D721Med (cell line): Measurements from ENCODE around the gene CES1.
"Not testable (repeated sequence)": the region's sequence is repeated elsewhere in the genome, so short reads cannot be mapped to it uniquely, and the experiment has no call there.

Source experiments
- DNase-seq: peaks from one replicate; pipeline ENCODE4 v3.0.0; 2011; ENCODE audit warnings: low spot score; ENCODE audit not compliant: insufficient read length
- FAIRE-seq: peaks from 2 replicates; lab custom pipeline; 2011; peaks lifted over from hg19 to GRCh38; lab: Jason Lieb, UNC
- CTCF ChIP-seq: IDR thresholded peaks from 2 replicates; pipeline ENCODE4 v1.5.1; 2012; ENCODE audit warnings: mild to moderate bottlenecking, control low read depth; ENCODE audit not compliant: insufficient read depth; ENCODE audit errors: missing control alignments

The CES1 gene

DNA sequence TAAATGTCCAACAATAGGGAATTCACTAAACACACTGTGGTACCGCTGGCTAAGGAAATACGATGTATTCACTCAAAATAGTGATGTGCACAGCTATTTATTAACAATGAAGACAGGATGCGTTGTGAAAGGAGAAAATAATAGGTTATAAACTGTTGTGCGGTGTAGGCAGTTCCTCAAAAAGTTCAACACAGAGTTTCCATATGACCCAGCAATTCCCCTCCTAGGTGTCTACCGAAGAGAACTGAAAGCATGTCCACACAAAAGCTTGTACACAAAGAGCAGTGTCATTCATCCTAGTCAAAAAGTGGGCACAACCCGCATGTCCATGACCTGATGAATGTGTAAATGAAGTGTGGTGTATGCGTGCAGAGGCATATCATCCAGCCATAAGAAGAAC lies 1.2 kb upstream of the CES1 start:
- no peak for DNase-seq
- no peak for FAIRE-seq

GRCh38 chr16:55832425-55832772 lies 497 bp downstream of the CES1 start:
- DNase-seq (no peak), FAIRE-seq (no peak)
- no peak for TF ChIP-seq CTCF

More for the DNA sequence above, 1.2 kb upstream of the CES1 start:
- no peak for TF ChIP-seq CTCF

DNA sequence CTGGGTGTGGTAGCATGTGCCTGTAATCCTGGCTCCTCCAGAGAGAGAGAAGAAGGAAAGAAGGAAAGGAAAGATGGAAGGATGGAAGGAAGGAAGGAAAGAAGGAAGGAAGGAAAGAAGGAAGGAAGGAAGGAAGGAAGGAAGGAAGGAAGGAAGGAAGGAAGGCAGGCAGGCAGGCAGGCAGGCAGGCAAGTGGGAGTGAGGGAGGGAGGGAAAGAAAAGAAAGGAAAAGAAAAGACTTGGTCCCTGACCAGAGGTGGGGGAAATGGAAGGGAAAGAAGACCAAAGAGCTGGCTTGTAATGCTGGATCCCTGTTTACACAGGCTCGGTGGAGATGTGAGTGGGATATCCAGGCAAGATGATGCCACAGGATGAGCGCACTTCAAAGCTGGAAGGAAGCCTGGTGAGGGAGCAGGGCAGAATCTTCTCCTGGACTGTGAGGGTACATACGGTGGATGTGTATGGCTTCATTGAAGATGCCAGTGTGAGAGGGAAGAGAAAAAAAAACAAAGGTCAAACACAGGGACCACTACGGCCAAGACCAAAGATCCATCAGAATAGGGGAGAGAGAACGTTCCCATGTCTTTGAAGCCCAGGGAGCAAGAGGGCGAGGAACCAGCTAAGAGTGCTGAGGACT lies 2.1 kb downstream of the CES1 start:
- no peak for TF ChIP-seq CTCF
- FAIRE-seq: no peak
- DNase-seq: no peak

- not testable (repeated sequence) for FAIRE-seq, DNase-seq
Observed at GRCh38 chr16:55829232-55829631, 3.7 kb downstream of the CES1 start.

DNA sequence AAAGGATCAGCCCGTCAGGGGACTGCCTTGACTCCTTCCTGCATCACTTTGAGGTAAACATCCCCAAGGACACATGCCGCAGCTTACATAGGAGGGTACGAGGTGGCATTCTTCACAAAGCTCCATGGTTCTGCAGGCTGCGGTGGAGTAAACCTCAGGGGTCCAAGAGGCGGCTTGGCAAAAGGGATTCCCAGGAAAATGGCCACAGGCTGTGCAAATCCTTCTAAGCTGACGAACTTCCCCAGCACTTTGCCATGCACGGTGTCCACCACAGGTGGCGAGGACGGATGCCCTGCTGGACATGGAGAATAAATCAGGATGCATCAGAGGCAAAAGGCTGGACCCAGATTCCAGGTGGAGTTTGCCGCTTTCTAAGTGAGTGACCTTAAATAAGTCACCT lies 4.2 kb downstream of the CES1 start:
- FAIRE-seq (no peak), DNase-seq (no peak)

GRCh38 chr16:55825115-55825728 lies 7.7 kb downstream of the CES1 start:
- TF ChIP-seq CTCF: no peak
- no peak for DNase-seq
- FAIRE-seq: no peak

More for the DNA sequence above, 4.2 kb downstream of the CES1 start:
- TF ChIP-seq CTCF: no peak

- DNase-seq: no peak
- no peak for TF ChIP-seq CTCF
- FAIRE-seq: no peak
Observed at GRCh38 chr16:55824473-55825000, 8.4 kb downstream of the CES1 start.
